ENCODE measurements around the gene PCDHB12. TPM values are rescaled to one million over a fixed set of nuclear protein-coding genes. Genes with fewer than 3 reads are reported as not detected.
"Not testable (repeated sequence)": the region's sequence is repeated elsewhere in the genome, so short reads cannot be mapped to it uniquely, and the experiment has no call there.

Gene PCDHB12
- total RNA-seq, 1 donor from 2014 or later, result 19.7 TPM

GRCh38 chr5:141245250-141245717, 36.8 kb downstream of the PCDHB12 start, which contains the start of gene PCDHB15:
PCDHB15 (plus strand) TSS chr5:141245395; CDS start chr5:141245579, 184 bp downstream.
- intact Hi-C loops (cut with DNase I), result no loop called here
- peaks cover 3 to 10% of the 10 kb centered on the region in 2 donors for H3K36me3 ChIP-seq
- no peak within 1 kb of the TSS for H3K27ac ChIP-seq
- no peaks in the 10 kb centered on the region for H3K27me3 ChIP-seq
- H3K9me3 ChIP-seq, result peaks cover 96 to 100% of the 10 kb centered on the region in 2 donors
- TF ChIP-seq CTCF (IDR thresholded peaks at IDR 0.05), result peak in 1 of 3 experiments; percentile 18
- H3K4me1 ChIP-seq, result no peaks in the 10 kb centered on the region
- H3K4me3 ChIP-seq, result peak within 1 kb of the TSS; percentile 17 to 43
- no peak for DNase-seq (ENCODE audit: low spot score in 2 of 2)

GRCh38 chr5:141246971-141247370, 38.5 kb downstream of the PCDHB12 start:
- peaks cover 96 to 100% of the 10 kb centered on the region in 2 donors for H3K9me3 ChIP-seq
- H3K27me3 ChIP-seq; intact Hi-C loops (cut with DNase I); H3K4me3 ChIP-seq; DNase-seq (ENCODE audit: low spot score in 2 of 2); H3K4me1 ChIP-seq; H3K27ac ChIP-seq; H3K36me3 ChIP-seq: not testable (repeated sequence)

- H3K36me3 ChIP-seq; DNase-seq (ENCODE audit: low spot score in 2 of 2); H3K4me1 ChIP-seq; H3K4me3 ChIP-seq; H3K27ac ChIP-seq; H3K27me3 ChIP-seq; intact Hi-C loops (cut with DNase I): not testable (repeated sequence)
- H3K9me3 ChIP-seq, result peaks cover 95 to 100% of the 10 kb centered on the region in 2 donors
Measured at GRCh38 chr5:141247434-141247833, 38.9 kb downstream of the PCDHB12 start.

- intact Hi-C loops (cut with DNase I), result no loop called here
- H3K4me3 ChIP-seq, result no peak overlapping the region
- peaks cover 3 to 7% of the 10 kb centered on the region in 2 donors for H3K36me3 ChIP-seq
- H3K4me1 ChIP-seq, result no peaks in the 10 kb centered on the region
- H3K9me3 ChIP-seq, result peaks cover 92 to 100% of the 10 kb centered on the region in 2 donors
- no peak overlapping the region for H3K27ac ChIP-seq
- TF ChIP-seq CTCF (IDR thresholded peaks at IDR 0.05), result no peak
- DNase-seq (ENCODE audit: low spot score in 2 of 2), result no peak
- H3K27me3 ChIP-seq, result no peaks in the 10 kb centered on the region
Measured at GRCh38 chr5:141250576-141250975, 42.1 kb downstream of the PCDHB12 start.

GRCh38 chr5:141258464-141258863, 49.9 kb downstream of the PCDHB12 start:
- H3K27ac ChIP-seq, result no peak overlapping the region
- intact Hi-C loops (cut with DNase I), result no loop called here

GRCh38 chr5:141258948-141259347, 50.4 kb downstream of the PCDHB12 start:
- Histone ChIP-seq H3K9me3 (peaks cover 95 to 100% of the 10 kb centered on the region in 2 donors), H3K27ac (no peak overlapping the region), H3K4me3 (no peak overlapping the region), H3K36me3 (no peaks in the 10 kb centered on the region), H3K27me3 (no peaks in the 10 kb centered on the region), H3K4me1 (no peaks in the 10 kb centered on the region)
- no peak for TF ChIP-seq CTCF (IDR thresholded peaks at IDR 0.05)
- intact Hi-C loops (cut with DNase I), result no loop called here
- no peak for DNase-seq (ENCODE audit: low spot score in 2 of 2)

More at GRCh38 chr5:141258464-141258863, 49.9 kb downstream of the PCDHB12 start:
- H3K36me3 ChIP-seq, result no peaks in the 10 kb centered on the region
- H3K27me3 ChIP-seq, result no peaks in the 10 kb centered on the region
- no peak for TF ChIP-seq CTCF (IDR thresholded peaks at IDR 0.05)
- no peak overlapping the region for H3K4me3 ChIP-seq
- no peak for DNase-seq (ENCODE audit: low spot score in 2 of 2)
- no peaks in the 10 kb centered on the region for H3K4me1 ChIP-seq
- H3K9me3 ChIP-seq, result peaks cover 95 to 100% of the 10 kb centered on the region in 2 donors
